Lower lobe of right lung (tissue), 2 donors: Measurements from ENCODE around the gene FAP. TPM values are rescaled to one million over a fixed set of nuclear protein-coding genes. Genes with fewer than 3 reads are reported as not detected.

Source experiments
- ATAC-seq, 2 donors: fragments of 200-7000 bp; cut with Tn5 transposase; one replicate each; pipeline ENCODE4 v1.9.1; 2020 to 2022; ENCODE audit warnings: mild to moderate bottlenecking in 2 of 2, moderate library complexity in 2 of 2
- DNase-seq: peaks from one replicate; pipeline ENCODE4 v3.0.0-alpha.2; 2020
- H3K27ac ChIP-seq: fragments of 200-600 bp; one replicate; pipeline ENCODE4 v1.8.0; 2022
- H3K27me3 ChIP-seq: fragments of 200-600 bp; one replicate; pipeline ENCODE4 v1.8.0; 2022; ENCODE audit warnings: low read depth
- H3K36me3 ChIP-seq: fragments of 200-600 bp; one replicate; pipeline ENCODE4 v1.8.0; 2022; ENCODE audit warnings: mild to moderate bottlenecking
- H3K4me1 ChIP-seq: fragments of 200-600 bp; one replicate; pipeline ENCODE4 v1.8.0; 2022
- H3K4me3 ChIP-seq: fragments of 200-600 bp; one replicate; pipeline ENCODE4 v1.8.0; 2022; ENCODE audit warnings: mild to moderate bottlenecking
- H3K9me3 ChIP-seq: fragments of 200-600 bp; one replicate; pipeline ENCODE4 v1.8.0; 2022
- intact Hi-C: fragments of 100-400 bp; cut with DNase I; formaldehyde crosslinking; loops from one replicate; pipeline ENCODE4 v1.11.0; 2022
- total RNA-seq: library from RNA; stranded (reverse); fragmentation: NEBNext Ultra II Directional; extraction: Animal tissue kit (Norgen Biotek cat#: 25700); gene quantifications from one replicate; pipeline ENCODE4 v1.2.1, GENCODE V29; 2021
- TF ChIP-seq, protein P1 (sequence below): fragments of 200-600 bp; IDR thresholded peaks from one replicate; pipeline ENCODE4 v1.8.0; 2022; ENCODE audit warnings: antibody characterized with exemption, mild to moderate bottlenecking
- donor health status: DM: no; HTN: yes; CAD: no; lungs with severe emphysema.

Gene FAP
- total RNA-seq, 1 donor from 2014 or later = 3.4 TPM

DNA sequence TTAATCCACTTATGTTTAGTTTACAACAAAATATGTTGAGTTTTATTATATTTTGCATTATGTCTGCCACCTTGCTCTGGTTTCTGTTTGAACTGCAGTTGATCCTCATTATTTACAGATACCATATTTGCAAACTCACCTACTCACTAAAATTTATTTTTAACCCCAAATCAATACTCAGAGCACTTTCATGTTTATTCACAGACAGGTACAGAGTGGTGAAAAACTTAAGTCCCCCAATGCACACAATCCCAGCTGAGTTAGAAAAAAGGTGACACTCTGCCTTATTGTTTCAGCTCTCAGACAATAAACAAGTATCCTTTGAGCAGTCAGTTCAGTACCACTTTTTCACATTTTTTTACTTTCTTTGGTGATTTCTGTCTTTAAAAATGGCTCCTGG is 104.9 kb downstream of the FAP start:
- Histone ChIP-seq H3K27ac (no peak overlapping the region), H3K36me3 (no peaks in the 10 kb centered on the region), H3K4me1 (no peaks in the 10 kb centered on the region), H3K27me3 (no peaks in the 10 kb centered on the region), H3K4me3 (no peak overlapping the region), H3K9me3 (no peaks in the 10 kb centered on the region)
- TF ChIP-seq, protein P1, sequence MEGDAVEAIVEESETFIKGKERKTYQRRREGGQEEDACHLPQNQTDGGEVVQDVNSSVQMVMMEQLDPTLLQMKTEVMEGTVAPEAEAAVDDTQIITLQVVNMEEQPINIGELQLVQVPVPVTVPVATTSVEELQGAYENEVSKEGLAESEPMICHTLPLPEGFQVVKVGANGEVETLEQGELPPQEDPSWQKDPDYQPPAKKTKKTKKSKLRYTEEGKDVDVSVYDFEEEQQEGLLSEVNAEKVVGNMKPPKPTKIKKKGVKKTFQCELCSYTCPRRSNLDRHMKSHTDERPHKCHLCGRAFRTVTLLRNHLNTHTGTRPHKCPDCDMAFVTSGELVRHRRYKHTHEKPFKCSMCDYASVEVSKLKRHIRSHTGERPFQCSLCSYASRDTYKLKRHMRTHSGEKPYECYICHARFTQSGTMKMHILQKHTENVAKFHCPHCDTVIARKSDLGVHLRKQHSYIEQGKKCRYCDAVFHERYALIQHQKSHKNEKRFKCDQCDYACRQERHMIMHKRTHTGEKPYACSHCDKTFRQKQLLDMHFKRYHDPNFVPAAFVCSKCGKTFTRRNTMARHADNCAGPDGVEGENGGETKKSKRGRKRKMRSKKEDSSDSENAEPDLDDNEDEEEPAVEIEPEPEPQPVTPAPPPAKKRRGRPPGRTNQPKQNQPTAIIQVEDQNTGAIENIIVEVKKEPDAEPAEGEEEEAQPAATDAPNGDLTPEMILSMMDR = no peak
- intact Hi-C loops = no loop called here
- no peak for DNase-seq
- ATAC-seq = no peak

DNA sequence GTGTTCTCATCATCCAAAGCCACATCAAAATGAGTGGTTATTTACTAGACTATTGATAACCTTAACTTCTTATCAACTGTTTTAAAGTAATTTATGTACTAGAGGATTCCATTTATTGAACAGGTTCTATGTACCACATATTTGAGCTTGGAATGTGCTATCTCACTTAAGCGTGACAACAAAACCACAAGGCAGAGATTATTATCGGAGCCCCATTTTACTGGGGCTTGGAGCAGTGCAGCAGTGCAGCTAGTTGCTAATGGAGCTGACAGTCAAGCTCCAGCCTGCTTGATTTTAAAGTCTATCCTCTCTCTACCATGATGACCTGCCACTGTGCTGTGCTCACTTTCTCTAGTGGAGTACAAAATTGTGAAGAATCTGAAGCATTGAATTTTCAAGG is 115.8 kb downstream of the FAP start:
- H3K27ac ChIP-seq = no peak overlapping the region
- ATAC-seq (no peak), DNase-seq (no peak)
- intact Hi-C loops = no loop called here
- no peaks in the 10 kb centered on the region for H3K27me3 ChIP-seq
- H3K9me3 ChIP-seq = no peaks in the 10 kb centered on the region
- no peak overlapping the region for H3K4me3 ChIP-seq
- H3K4me1 ChIP-seq = peaks cover 7% of the 10 kb centered on the region
- TF ChIP-seq, protein P1 = no peak
- H3K36me3 ChIP-seq = no peaks in the 10 kb centered on the region

DNA sequence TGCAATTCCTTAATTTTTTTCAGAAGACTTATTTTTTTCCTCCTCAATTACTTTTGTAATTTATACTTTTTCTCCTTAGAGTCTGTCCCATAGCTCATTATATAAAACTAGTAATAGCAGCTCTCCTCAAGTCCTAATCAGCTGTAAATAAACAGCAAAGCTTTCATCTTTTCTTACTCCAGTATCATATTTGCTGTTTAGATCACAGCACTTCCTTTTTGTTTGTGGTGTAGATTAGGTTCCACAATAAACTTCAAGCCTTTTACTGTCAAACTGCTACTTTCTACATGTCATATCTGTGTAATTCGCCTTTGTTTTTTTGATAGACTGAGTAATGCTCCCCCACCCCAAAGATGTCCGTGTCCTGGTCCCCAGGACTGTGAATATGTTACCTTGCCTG is 116.7 kb downstream of the FAP start:
- Histone ChIP-seq H3K36me3 (no peaks in the 10 kb centered on the region), H3K27me3 (no peaks in the 10 kb centered on the region), H3K4me1 (peaks cover 7% of the 10 kb centered on the region), H3K27ac (no peak overlapping the region), H3K9me3 (no peaks in the 10 kb centered on the region), H3K4me3 (no peak overlapping the region)
- intact Hi-C loops = no loop called here
- DNase-seq (no peak), ATAC-seq (no peak)
- TF ChIP-seq, protein P1 = no peak

DNA sequence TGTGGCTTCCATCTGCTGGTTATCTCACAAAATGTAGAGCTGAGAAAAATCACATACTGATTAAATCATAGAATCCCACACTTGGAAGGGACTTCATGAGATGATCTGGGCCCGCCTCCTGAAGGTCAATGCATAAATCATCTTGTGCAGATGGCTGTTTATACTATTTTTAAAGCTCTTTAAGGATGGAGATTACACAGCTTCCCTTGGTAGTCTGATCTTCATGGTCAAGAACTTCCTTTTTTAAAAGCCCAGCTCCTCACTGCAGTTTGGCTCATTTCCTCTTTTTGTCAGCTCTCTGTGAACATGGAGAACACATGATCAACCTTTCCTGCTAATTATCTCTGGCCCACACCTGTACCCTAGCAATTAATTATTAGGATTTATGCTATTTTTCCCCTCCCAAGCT is 117.1 kb downstream of the FAP start:
- Histone ChIP-seq H3K27ac (no peak overlapping the region), H3K27me3 (no peaks in the 10 kb centered on the region), H3K4me3 (no peak overlapping the region), H3K36me3 (no peaks in the 10 kb centered on the region), H3K9me3 (no peaks in the 10 kb centered on the region), H3K4me1 (peaks cover 7% of the 10 kb centered on the region)
- ATAC-seq (peak; percentile 41 to 56), DNase-seq (no peak)
- TF ChIP-seq, protein P1 = no peak
- intact Hi-C loops = no loop called here

DNA sequence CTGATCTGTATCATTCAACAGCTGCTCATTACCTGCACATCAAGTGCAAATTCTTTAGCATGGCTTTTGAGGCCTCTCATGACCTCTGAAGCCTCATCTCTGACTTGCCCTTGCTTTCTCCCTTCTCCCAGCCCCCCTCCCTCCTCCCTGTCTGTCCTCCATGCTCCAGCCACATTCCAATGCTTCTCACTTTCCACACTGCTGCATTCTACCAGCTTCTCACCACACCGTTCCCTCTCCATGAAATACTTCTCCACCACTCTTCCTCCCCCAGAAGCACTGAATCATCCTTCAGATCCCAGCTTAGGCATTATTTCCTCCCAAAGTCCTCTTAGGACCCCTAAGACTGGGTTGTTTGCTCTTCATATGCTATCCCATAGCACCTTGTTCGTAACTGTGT is 118.1 kb downstream of the FAP start:
- ATAC-seq (no peak), DNase-seq (no peak)
- Histone ChIP-seq H3K27ac (no peak overlapping the region), H3K4me1 (peaks cover 7% of the 10 kb centered on the region), H3K27me3 (no peaks in the 10 kb centered on the region), H3K36me3 (no peaks in the 10 kb centered on the region), H3K4me3 (no peak overlapping the region), H3K9me3 (no peaks in the 10 kb centered on the region)
- intact Hi-C loops = no loop called here
- TF ChIP-seq, protein P1 = no peak
